Fibroblast of lung (primary cell): ENCODE results near the gene CHD9NB.

Experiments used
- EZH2 ChIP-seq: IDR thresholded peaks from 2 replicates; pipeline ENCODE4 v1.5.1; 2012; ENCODE audit warnings: low read length, control low read depth, mild to moderate bottlenecking; ENCODE audit errors: missing control alignments
- TF ChIP-seq, protein P1 (sequence below), 2 donors: IDR thresholded peaks in 1 of 2; conservative IDR thresholded peaks in 1 of 2; 1 replicate in 1 of 2; 2 replicates in 1 of 2; pipeline ENCODE4 v1.5.1; 2011 to 2012; ENCODE audit warnings: low read length in 2 of 2, control low read depth in 1 of 2, inconsistent platforms in 1 of 2, low read depth in 1 of 2, mild to moderate bottlenecking in 1 of 2

DNA sequence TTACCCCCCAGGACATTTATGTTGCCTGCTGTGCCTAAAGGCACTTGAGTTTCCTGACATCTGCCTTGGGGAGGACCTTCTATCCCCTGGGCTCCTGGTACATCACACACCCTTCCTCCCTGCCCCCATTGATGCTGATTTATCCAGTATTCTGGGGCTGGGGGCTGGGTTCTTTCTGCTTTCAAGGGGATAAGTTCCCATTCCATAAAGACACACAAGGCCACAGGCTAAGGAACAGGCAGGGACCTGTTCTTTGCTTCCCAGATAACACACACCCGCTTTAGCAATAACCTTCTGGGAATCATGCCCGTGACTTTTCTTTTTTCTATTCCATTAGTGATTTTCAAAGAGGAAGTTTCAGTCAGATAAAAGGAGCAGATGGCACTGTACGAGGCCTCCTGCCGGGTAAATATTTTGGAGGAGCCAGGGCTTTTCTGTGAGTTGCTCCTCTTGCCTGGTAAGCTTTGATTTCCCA lies 32.7 kb upstream of the CHD9NB start:
- TF ChIP-seq, protein P1, sequence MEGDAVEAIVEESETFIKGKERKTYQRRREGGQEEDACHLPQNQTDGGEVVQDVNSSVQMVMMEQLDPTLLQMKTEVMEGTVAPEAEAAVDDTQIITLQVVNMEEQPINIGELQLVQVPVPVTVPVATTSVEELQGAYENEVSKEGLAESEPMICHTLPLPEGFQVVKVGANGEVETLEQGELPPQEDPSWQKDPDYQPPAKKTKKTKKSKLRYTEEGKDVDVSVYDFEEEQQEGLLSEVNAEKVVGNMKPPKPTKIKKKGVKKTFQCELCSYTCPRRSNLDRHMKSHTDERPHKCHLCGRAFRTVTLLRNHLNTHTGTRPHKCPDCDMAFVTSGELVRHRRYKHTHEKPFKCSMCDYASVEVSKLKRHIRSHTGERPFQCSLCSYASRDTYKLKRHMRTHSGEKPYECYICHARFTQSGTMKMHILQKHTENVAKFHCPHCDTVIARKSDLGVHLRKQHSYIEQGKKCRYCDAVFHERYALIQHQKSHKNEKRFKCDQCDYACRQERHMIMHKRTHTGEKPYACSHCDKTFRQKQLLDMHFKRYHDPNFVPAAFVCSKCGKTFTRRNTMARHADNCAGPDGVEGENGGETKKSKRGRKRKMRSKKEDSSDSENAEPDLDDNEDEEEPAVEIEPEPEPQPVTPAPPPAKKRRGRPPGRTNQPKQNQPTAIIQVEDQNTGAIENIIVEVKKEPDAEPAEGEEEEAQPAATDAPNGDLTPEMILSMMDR (conservative IDR thresholded peaks at IDR 0.05 in 1 of 2, IDR thresholded peaks at IDR 0.05 in 1 of 2; ENCODE audit: low read depth in 1 of 2, low read length in 2 of 2): no peak
- TF ChIP-seq EZH2: no peak
